ENCODE measurements around the gene EPB41L2.

EPB41L2 gene

GRCh38 chr6:130829333-130829910 lies 233.6 kb downstream of the EPB41L2 start:
- no peak for TF ChIP-seq CTCF (IDR thresholded peaks at IDR 0.05; ENCODE audit: insufficient read depth, low read length, poor library complexity, severe bottlenecking)
- H3K36me3 ChIP-seq (ENCODE audit: control insufficient read depth, insufficient read depth, low read length) = no peaks in the 10 kb centered on the region
- DNase-seq (ENCODE audit: extremely low read depth, insufficient read length) = no peak
- no peaks in the 10 kb centered on the region for H3K27me3 ChIP-seq (replicated peaks; ENCODE audit: control insufficient read depth, insufficient read depth, low read length)
- no peak overlapping the region for H3K4me3 ChIP-seq (replicated peaks; ENCODE audit: low read depth, low read length)

DNA sequence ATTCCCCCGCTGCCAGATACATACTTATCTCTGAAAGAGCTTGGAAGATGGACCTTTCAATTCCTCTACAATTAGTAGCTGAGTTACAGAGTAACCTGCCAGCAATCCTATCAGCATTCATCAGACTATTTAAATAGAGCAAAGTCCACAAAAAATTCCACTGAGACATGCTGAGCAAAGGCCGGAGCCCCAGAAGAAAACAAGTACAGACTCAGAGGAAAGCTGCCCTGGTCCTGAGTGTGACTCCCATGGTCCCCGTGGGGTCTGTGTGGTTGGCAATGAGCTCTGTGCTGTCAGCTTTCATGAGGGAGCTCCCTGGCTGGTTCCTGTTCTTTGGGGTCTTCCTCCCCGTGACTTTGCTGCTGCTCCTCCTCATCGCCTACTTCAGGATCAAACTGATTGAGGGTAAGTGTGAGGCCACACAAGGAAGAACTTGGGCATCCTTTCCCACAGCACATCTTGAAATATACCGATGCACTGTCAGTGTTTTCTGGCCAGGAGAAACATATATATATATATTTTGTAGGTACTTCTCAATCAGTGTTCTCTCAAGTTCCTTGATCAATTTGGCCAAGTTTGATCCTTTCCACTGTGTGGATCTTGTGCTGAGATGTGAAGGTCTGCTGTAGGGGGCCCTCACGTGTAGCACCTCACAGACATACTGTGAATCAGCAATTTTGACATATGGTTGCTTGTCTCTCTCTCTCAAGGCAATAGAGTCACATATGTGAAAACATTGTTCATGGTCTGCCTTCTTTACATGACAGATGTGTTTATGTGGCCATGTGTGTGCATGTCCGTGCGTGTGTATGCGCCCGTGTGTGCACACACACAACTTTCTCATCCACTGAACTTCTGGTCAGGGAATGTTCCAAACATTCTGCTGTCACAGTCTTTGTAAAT lies 235.5 kb downstream of the EPB41L2 start, which contains the start of gene SMLR1:
TSS of gene SMLR1 (plus strand) at position 160 of the 903 bp plus-strand sequence. CDS start at position 168, 8 bp downstream.
- H3K4me3 ChIP-seq (replicated peaks; ENCODE audit: low read depth, low read length) = no peak within 1 kb of the TSS
- DNase-seq (ENCODE audit: extremely low read depth, insufficient read length) = no peak
- H3K36me3 ChIP-seq (ENCODE audit: control insufficient read depth, insufficient read depth, low read length) = no peaks in the 10 kb centered on the region
- no peak for TF ChIP-seq CTCF (IDR thresholded peaks at IDR 0.05; ENCODE audit: insufficient read depth, low read length, poor library complexity, severe bottlenecking)
- H3K27me3 ChIP-seq (replicated peaks; ENCODE audit: control insufficient read depth, insufficient read depth, low read length) = no peaks in the 10 kb centered on the region

GRCh38 chr6:130826442-130827246 lies 236.4 kb downstream of the EPB41L2 start:
- no peak for TF ChIP-seq CTCF (IDR thresholded peaks at IDR 0.05; ENCODE audit: insufficient read depth, low read length, poor library complexity, severe bottlenecking)
- DNase-seq (ENCODE audit: extremely low read depth, insufficient read length) = no peak
- H3K27me3 ChIP-seq (replicated peaks; ENCODE audit: control insufficient read depth, insufficient read depth, low read length) = no peaks in the 10 kb centered on the region
- no peaks in the 10 kb centered on the region for H3K36me3 ChIP-seq (ENCODE audit: control insufficient read depth, insufficient read depth, low read length)
- no peak overlapping the region for H3K4me3 ChIP-seq (replicated peaks; ENCODE audit: low read depth, low read length)

GRCh38 chr6:130825772-130826441 lies 237.1 kb downstream of the EPB41L2 start:
- H3K4me3 ChIP-seq (replicated peaks; ENCODE audit: low read depth, low read length) = no peak overlapping the region
- no peaks in the 10 kb centered on the region for H3K36me3 ChIP-seq (ENCODE audit: control insufficient read depth, insufficient read depth, low read length)
- no peaks in the 10 kb centered on the region for H3K27me3 ChIP-seq (replicated peaks; ENCODE audit: control insufficient read depth, insufficient read depth, low read length)
- TF ChIP-seq CTCF (IDR thresholded peaks at IDR 0.05; ENCODE audit: insufficient read depth, low read length, poor library complexity, severe bottlenecking) = no peak
- DNase-seq (ENCODE audit: extremely low read depth, insufficient read length) = no peak

- no peaks in the 10 kb centered on the region for H3K27me3 ChIP-seq (replicated peaks; ENCODE audit: control insufficient read depth, insufficient read depth, low read length)
- no peak for DNase-seq (ENCODE audit: extremely low read depth, insufficient read length)
- no peak for TF ChIP-seq CTCF (IDR thresholded peaks at IDR 0.05; ENCODE audit: insufficient read depth, low read length, poor library complexity, severe bottlenecking)
- no peaks in the 10 kb centered on the region for H3K36me3 ChIP-seq (ENCODE audit: control insufficient read depth, insufficient read depth, low read length)
- no peak overlapping the region for H3K4me3 ChIP-seq (replicated peaks; ENCODE audit: low read depth, low read length)
Measured at GRCh38 chr6:130824978-130825694, 237.9 kb downstream of the EPB41L2 start.

All from GM06990 (cell line).